ENCODE measurements around the gene SCAPER.

SCAPER gene

GRCh38 chr15:76667943-76668715 is 237.0 kb downstream of the SCAPER start:
- DNase-seq, result no peak

- DNase-seq, result no peak
These were observed 240.2 kb downstream of the SCAPER start for GRCh38 chr15:76664895-76665294.

GRCh38 chr15:76664411-76664810 is 240.7 kb downstream of the SCAPER start:
- DNase-seq, result no peak

GRCh38 chr15:76663529-76663928 is 241.6 kb downstream of the SCAPER start:
- DNase-seq, result no peak

GRCh38 chr15:76648732-76649444 is 256.3 kb downstream of the SCAPER start:
- no peak for DNase-seq

GRCh38 chr15:76647612-76648011 is 257.5 kb downstream of the SCAPER start:
- no peak for DNase-seq

GRCh38 chr15:76644646-76645045 is 260.5 kb downstream of the SCAPER start:
- DNase-seq, result no peak

GRCh38 chr15:76642671-76643070 is 262.5 kb downstream of the SCAPER start:
- peak in 1 of 2 experiments; percentile 8 for DNase-seq

GRCh38 chr15:76637166-76637565 is 268.0 kb downstream of the SCAPER start:
- DNase-seq, result no peak

GRCh38 chr15:76636059-76636458 is 269.1 kb downstream of the SCAPER start:
- no peak for DNase-seq

GRCh38 chr15:76626611-76627010 is 278.5 kb downstream of the SCAPER start:
- DNase-seq, result no peak

GRCh38 chr15:76625267-76625666 is 279.9 kb downstream of the SCAPER start:
- DNase-seq, result no peak

- DNase-seq, result no peak
These were observed 290.4 kb downstream of the SCAPER start for GRCh38 chr15:76614725-76615124.

- no peak for DNase-seq
These were observed 316.1 kb downstream of the SCAPER start for GRCh38 chr15:76588811-76589747.

GRCh38 chr15:76585576-76585897 is 319.6 kb downstream of the SCAPER start:
- no peak for DNase-seq

- no peak for DNase-seq
These were observed 320.1 kb downstream of the SCAPER start for GRCh38 chr15:76584868-76585575.

- DNase-seq, result no peak
These were observed 322.6 kb downstream of the SCAPER start for GRCh38 chr15:76582550-76582949.

- no peak for DNase-seq
These were observed 327.1 kb downstream of the SCAPER start for GRCh38 chr15:76577879-76578512.

GRCh38 chr15:76576523-76577279 is 328.4 kb downstream of the SCAPER start:
- no peak for DNase-seq

- DNase-seq, result no peak
These were observed 329.5 kb downstream of the SCAPER start for GRCh38 chr15:76575679-76576078.

- DNase-seq, result peak; percentile 22 to 24
These were observed 329.9 kb downstream of the SCAPER start for GRCh38 chr15:76575274-76575673.

- no peak for DNase-seq
These were observed 332.2 kb downstream of the SCAPER start for GRCh38 chr15:76572983-76573314.
